ENCODE measurements around the gene ARL8B. TPM values are rescaled to one million over a fixed set of nuclear protein-coding genes. Genes with fewer than 3 reads are reported as not detected.
"Not testable (repeated sequence)": the region's sequence is repeated elsewhere in the genome, so short reads cannot be mapped to it uniquely, and the experiment has no call there.

Gene ARL8B
- total RNA-seq, 1 donor from 2014 or later: 57.9 TPM

GRCh38 chr3:5080779-5081550 is 41.1 kb upstream of the ARL8B start:
- H3K27ac Mint-ChIP-seq: no peak overlapping the region
- CTCF ChIA-PET: no interaction called here
- no peak for ATAC-seq (ENCODE audit: low read depth)

GRCh38 chr3:5081973-5082788 is 39.9 kb upstream of the ARL8B start:
- H3K9me3 Mint-ChIP-seq; POLR2A ChIA-PET; CTCF ChIA-PET; H3K27me3 Mint-ChIP-seq; DNase-seq; H3K4me3 Mint-ChIP-seq; H3K27ac Mint-ChIP-seq; ATAC-seq (ENCODE audit: low read depth); H3K36me3 Mint-ChIP-seq (ENCODE audit: low read depth); intact Hi-C loops (cut with micrococcal nuclease); H3K4me1 Mint-ChIP-seq: not testable (repeated sequence)

More at GRCh38 chr3:5080779-5081550, 41.1 kb upstream of the ARL8B start:
- DNase-seq: no peak
- POLR2A ChIA-PET: no interaction called here
- no peaks in the 10 kb centered on the region for H3K36me3 Mint-ChIP-seq (ENCODE audit: low read depth)
- no peaks in the 10 kb centered on the region for H3K9me3 Mint-ChIP-seq
- peaks cover 1% of the 10 kb centered on the region for H3K27me3 Mint-ChIP-seq
- H3K4me3 Mint-ChIP-seq: no peak overlapping the region
- TF ChIP-seq CTCF (IDR thresholded peaks at IDR 0.05): no peak
- H3K4me1 Mint-ChIP-seq: no peaks in the 10 kb centered on the region
- intact Hi-C loops (cut with micrococcal nuclease): no loop called here

DNA sequence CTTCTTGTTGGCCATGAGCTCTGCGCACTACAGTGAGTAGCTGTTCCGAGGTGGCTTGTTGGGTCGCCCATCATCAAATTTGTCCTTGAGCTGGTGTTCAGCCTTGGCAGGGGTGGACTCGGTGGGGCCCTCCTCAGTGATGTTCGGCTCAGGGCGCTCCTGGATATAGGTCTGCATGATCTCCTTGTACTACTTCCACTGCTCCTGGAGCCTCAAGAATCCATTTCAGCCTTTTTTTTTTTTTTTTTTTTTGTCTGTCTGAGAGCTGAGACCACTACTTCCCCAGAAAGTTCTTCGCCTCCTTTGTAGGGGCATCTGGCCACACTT is 39.3 kb upstream of the ARL8B start:
- Mint-ChIP-seq H3K9me3 (no peaks in the 10 kb centered on the region), H3K36me3 (ENCODE audit: low read depth) (no peaks in the 10 kb centered on the region), H3K4me3 (no peak overlapping the region), H3K27ac (no peak overlapping the region), H3K4me1 (no peaks in the 10 kb centered on the region), H3K27me3 (peaks cover 1% of the 10 kb centered on the region)
- no peak for DNase-seq
- ATAC-seq (ENCODE audit: low read depth): no peak
- POLR2A ChIA-PET: no interaction called here
- CTCF ChIA-PET: no interaction called here
- intact Hi-C loops (cut with micrococcal nuclease): no loop called here
- TF ChIP-seq CTCF (IDR thresholded peaks at IDR 0.05): no peak

DNA sequence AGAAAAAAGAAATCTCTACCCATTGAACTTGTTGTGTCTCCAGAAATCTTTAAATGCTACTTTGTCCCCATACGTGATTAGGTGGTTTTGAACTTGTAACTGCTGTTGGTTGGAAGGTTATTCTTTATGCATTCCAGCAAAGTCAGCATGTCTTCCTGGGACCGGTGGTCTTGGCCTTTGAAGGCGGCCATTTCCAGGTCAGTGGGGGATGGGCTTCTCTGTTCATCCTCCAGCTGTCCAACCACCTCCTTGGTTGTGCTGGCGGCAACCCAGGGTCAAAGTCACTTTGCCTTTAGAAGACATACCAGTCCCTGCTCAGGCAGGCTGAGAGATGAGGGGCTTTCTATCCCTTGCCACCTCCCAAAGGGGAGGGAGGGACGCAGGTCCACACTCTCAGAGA is 37.9 kb upstream of the ARL8B start:
- no peak for TF ChIP-seq CTCF (IDR thresholded peaks at IDR 0.05)
- DNase-seq (no peak), ATAC-seq (ENCODE audit: low read depth) (no peak)
- Mint-ChIP-seq H3K27me3 (no peaks in the 10 kb centered on the region), H3K9me3 (no peaks in the 10 kb centered on the region), H3K27ac (no peak overlapping the region), H3K4me3 (no peak overlapping the region), H3K4me1 (no peaks in the 10 kb centered on the region), H3K36me3 (ENCODE audit: low read depth) (no peaks in the 10 kb centered on the region)
- ChIA-PET POLR2A (interaction anchor here (0.7 kb wide), 1 partner anchor 350 kb away, joined by 3 read pairs; no protein-coding TSS in a partner anchor), CTCF (no interaction called here)
- intact Hi-C loops (cut with micrococcal nuclease): no loop called here

GRCh38 chr3:5086708-5087107 is 35.4 kb upstream of the ARL8B start:
- Mint-ChIP-seq H3K36me3 (ENCODE audit: low read depth) (no peaks in the 10 kb centered on the region), H3K4me1 (no peaks in the 10 kb centered on the region), H3K9me3 (no peaks in the 10 kb centered on the region), H3K4me3 (no peak overlapping the region), H3K27ac (no peak overlapping the region), H3K27me3 (peaks cover 3% of the 10 kb centered on the region)
- CTCF ChIA-PET: no interaction called here
- POLR2A ChIA-PET: no interaction called here
- intact Hi-C loops (cut with micrococcal nuclease): no loop called here
- no peak for TF ChIP-seq CTCF (IDR thresholded peaks at IDR 0.05)
- ATAC-seq (ENCODE audit: low read depth): no peak
- no peak for DNase-seq
